Umbilical cord (tissue), 2 donors: ENCODE data around the gene RPRD2. TPM values are rescaled to one million over a fixed set of nuclear protein-coding genes. Genes with fewer than 3 reads are reported as not detected.
A peak's percentile ranks its signal among the peaks of the same experiment; 100 is the strongest.

ENCODE experiments used
- DNase-seq: peaks from one replicate; pipeline ENCODE4 v3.0.0-alpha.2; 2015; ENCODE audit warnings: low spot score
- total RNA-seq: library from RNA; depleted of rRNA; stranded (reverse); fragments of >200 nt; gene quantifications from one replicate; pipeline ENCODE4 v1.2.3, GENCODE V29; 2014; ENCODE audit warnings: low replicate concordance; ENCODE audit not compliant: insufficient read depth

RPRD2 gene
- total RNA-seq, 1 donor from 2014 or later = 11.1 TPM

- DNase-seq = no peak
Measured at GRCh38 chr1:150469291-150469690, 105.3 kb downstream of the RPRD2 start.

- no peak for DNase-seq
Measured at GRCh38 chr1:150472601-150473200, 108.8 kb downstream of the RPRD2 start.

- no peak for DNase-seq
Measured at GRCh38 chr1:150473659-150474058, 109.7 kb downstream of the RPRD2 start.

- no peak for DNase-seq
Measured at GRCh38 chr1:150474869-150475268, 110.9 kb downstream of the RPRD2 start.

DNA sequence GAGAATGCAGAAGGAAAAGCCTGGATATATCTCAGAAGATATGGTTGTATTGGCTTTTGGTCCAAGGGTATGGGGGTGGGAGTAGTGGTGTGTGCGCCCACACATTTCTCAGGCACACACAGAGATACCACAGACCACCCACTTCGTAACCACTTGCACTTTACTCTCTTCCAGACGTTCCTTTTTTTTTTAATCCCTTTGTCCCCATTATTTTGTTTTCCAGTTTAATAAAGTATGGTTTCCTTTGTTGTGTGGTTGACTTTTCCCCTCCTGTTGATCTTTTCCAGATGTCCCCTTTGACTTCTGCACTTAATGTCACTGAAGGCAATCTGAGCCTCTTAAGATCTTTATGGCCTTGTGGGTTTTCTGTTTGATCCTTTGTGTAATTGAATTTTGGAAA lies 112.8 kb downstream of the RPRD2 start:
- DNase-seq = peak; percentile 15

GRCh38 chr1:150477320-150477719 lies 113.4 kb downstream of the RPRD2 start:
- DNase-seq = no peak

DNA sequence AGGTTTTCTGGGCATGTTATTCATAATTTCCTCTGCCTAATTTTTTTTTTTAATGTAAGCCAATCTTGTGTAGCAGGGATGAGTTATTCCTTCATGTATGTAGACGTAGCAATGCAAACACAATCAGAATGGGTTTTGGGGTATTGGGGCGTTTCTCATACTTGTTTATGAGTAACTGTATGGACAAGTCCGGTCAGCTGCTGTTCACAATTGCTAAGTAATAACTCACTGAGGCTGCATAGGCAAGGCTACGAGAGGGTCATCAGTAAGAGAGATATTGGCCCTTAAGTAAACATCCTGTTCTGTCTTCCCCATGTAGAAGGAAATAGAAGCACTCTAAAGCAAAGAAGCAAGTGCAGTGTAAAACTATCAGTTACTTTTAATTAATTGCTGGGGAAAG lies 113.8 kb downstream of the RPRD2 start:
- DNase-seq = no peak

- no peak for DNase-seq
Measured at GRCh38 chr1:150479370-150479769, 115.4 kb downstream of the RPRD2 start.

DNA sequence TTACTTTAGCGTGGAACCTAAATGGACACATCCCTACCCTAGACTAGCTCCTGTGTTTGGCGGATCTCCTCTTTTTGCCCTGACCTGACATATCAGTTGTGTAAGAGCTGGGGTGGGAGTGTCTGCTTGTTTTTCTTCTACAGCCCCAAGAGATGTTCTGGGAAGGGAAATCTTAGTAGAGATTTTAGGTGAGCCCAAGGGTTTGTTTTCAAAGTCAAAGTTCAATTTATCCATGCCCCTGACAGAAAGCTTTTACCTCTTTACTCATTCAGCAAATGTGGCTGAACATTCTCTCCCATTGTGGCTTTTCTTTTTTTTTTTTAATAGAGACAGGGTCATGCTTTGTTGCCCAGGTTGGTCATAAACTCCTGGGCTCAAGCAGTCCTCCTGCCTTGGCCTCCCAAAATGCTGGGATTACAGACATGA lies 116.0 kb downstream of the RPRD2 start:
- DNase-seq = no peak

- no peak for DNase-seq
Measured at GRCh38 chr1:150484431-150484830, 120.5 kb downstream of the RPRD2 start.

- DNase-seq = peak; percentile 17
Measured at GRCh38 chr1:150484861-150485260, 120.9 kb downstream of the RPRD2 start.

- peak; percentile 99 for DNase-seq
Measured at GRCh38 chr1:150486966-150487762, 123.2 kb downstream of the RPRD2 start, which contains the start of gene TARS2. TARS2 (plus strand) TSS chr1:150487419; CDS start chr1:150487451, 32 bp downstream.

GRCh38 chr1:150487763-150488115 lies 123.8 kb downstream of the RPRD2 start:
- no peak for DNase-seq

GRCh38 chr1:150493175-150493574 lies 129.2 kb downstream of the RPRD2 start:
- DNase-seq = no peak

DNA sequence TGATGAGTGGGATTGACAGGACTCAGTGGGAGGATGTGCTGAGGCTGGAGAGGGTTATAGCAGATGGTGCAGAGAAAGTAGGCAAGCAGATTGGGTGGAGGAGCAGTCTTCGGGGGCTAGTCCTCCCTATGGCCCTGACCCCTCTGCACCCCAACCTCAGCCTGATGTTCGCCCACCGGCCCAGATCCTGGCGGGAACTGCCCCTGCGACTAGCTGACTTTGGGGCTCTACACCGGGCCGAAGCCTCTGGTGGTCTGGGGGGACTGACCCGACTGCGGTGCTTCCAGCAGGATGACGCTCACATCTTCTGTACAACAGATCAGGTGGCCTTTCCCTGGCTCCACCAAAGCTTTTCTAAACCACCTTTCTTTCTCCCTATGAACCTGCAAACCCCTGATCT lies 134.4 kb downstream of the RPRD2 start:
- no peak for DNase-seq

- no peak for DNase-seq
Measured at GRCh38 chr1:150505431-150505830, 141.5 kb downstream of the RPRD2 start.

- peak; percentile 78 for DNase-seq
Measured at GRCh38 chr1:150507912-150508864, 144.2 kb downstream of the RPRD2 start, which contains the start of gene ECM1. ECM1 (plus strand) TSS chr1:150508109; CDS start chr1:150508210, 101 bp downstream.

DNA sequence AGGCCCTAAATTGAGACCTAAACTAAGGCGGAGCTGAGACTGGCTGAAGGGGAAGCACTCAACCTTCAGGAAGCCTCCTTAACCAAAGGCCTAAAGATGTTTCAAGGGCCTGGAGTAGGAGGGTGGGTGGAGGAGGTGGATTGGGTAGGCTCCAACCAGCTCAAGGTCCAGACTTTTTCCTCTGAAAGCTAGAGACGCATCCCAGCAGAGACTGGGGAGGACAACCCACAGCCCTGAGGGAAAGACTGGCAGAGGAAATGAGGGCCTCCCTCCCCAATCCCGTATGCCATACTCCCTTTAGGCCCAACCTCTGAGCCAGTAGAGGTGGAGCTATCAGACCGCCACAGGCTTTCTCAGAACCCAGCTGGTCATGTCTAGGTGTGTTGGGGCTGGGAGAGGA lies 145.0 kb downstream of the RPRD2 start:
- no peak for DNase-seq

- no peak for DNase-seq
Measured at GRCh38 chr1:150511551-150511950, 147.6 kb downstream of the RPRD2 start.

GRCh38 chr1:150511985-150512660 lies 148.2 kb downstream of the RPRD2 start:
- DNase-seq = no peak

GRCh38 chr1:150512846-150513245 lies 148.9 kb downstream of the RPRD2 start:
- DNase-seq = peak; percentile 46
